Measurements from ENCODE around the gene LCN6. TPM values are rescaled to one million over a fixed set of nuclear protein-coding genes. Genes with fewer than 3 reads are reported as not detected.

The LCN6 gene
- total and polyA plus RNA-seq, 2 of the 13 experiments (the other 11 are each of a cell fraction or from before 2014, with no cell fraction given), result not detected

DNA sequence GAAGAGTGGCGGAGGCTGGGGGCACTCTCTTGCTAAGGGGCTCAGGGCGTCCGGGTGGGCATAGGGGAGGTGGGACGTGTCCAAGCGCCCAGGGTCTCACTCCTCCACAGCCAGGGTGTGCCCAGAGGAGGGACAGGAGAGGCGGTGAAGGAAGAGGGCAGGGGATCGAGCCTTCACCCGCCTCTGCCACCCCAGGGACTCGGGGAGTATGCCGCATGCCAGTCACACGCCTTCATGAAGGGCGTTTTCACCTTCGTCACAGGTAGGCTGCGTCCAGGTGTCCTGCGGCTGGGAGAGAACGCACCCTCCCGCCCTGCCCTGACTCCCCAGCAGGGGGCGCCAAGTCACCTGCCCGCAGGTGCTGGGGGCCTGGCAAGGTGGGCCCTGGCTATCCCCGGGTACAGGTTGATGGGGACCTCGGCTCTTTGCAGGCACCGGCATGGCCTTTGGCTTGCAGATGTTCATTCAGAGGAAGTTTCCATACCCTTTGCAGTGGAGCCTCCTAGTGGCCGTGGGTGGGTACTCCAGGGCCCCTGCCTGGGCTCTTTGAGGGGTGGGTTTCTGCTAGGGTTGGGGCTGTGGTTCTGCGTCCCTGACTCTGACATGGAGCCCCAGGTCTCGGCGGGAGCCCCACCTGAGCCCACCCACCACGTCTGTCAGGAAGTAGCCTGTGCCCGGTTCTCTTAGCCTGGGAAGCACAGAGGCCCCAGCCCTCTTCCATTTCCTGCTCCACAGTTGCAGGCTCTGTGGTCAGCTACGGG lies 43.4 kb upstream of the LCN6 start (continued):
- TF ChIP-seq, protein P1, sequence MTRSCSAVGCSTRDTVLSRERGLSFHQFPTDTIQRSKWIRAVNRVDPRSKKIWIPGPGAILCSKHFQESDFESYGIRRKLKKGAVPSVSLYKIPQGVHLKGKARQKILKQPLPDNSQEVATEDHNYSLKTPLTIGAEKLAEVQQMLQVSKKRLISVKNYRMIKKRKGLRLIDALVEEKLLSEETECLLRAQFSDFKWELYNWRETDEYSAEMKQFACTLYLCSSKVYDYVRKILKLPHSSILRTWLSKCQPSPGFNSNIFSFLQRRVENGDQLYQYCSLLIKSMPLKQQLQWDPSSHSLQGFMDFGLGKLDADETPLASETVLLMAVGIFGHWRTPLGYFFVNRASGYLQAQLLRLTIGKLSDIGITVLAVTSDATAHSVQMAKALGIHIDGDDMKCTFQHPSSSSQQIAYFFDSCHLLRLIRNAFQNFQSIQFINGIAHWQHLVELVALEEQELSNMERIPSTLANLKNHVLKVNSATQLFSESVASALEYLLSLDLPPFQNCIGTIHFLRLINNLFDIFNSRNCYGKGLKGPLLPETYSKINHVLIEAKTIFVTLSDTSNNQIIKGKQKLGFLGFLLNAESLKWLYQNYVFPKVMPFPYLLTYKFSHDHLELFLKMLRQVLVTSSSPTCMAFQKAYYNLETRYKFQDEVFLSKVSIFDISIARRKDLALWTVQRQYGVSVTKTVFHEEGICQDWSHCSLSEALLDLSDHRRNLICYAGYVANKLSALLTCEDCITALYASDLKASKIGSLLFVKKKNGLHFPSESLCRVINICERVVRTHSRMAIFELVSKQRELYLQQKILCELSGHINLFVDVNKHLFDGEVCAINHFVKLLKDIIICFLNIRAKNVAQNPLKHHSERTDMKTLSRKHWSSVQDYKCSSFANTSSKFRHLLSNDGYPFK (CRISPR knock-in tag; IDR thresholded peaks at IDR 0.05; ENCODE audit: borderline replicate concordance), result no peak; the same call in none of the 2 replicates
- TF ChIP-seq ZNF33A (CRISPR knock-in tag; IDR thresholded peaks at IDR 0.05; ENCODE audit: borderline replicate concordance), result no peak
- no peak; the same call in 1 of the 2 replicates for TF ChIP-seq ZSCAN25 (CRISPR knock-in tag; IDR thresholded peaks at IDR 0.05)
- TF ChIP-seq, protein P2, sequence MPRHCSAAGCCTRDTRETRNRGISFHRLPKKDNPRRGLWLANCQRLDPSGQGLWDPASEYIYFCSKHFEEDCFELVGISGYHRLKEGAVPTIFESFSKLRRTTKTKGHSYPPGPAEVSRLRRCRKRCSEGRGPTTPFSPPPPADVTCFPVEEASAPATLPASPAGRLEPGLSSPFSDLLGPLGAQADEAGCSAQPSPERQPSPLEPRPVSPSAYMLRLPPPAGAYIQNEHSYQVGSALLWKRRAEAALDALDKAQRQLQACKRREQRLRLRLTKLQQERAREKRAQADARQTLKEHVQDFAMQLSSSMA (CRISPR knock-in tag; IDR thresholded peaks at IDR 0.05), result no peak
- TF ChIP-seq ZBTB7B (CRISPR knock-in tag; IDR thresholded peaks at IDR 0.05), result peak; percentile 54; the same call in 1 of the 2 replicates
- peak; percentile 76 for TF ChIP-seq RBM22 (optimal IDR thresholded peaks at IDR 0.05; ENCODE audit: low read length)
- peak; percentile 63; the same call in 1 of the 2 replicates for TF ChIP-seq ZNF83 (CRISPR knock-in tag; IDR thresholded peaks at IDR 0.05; ENCODE audit: borderline replicate concordance)
- TF ChIP-seq ZNF747 (CRISPR knock-in tag; IDR thresholded peaks at IDR 0.05; ENCODE audit: borderline replicate concordance), result no peak
- TF ChIP-seq NR2F2 (IDR thresholded peaks at IDR 0.05; ENCODE audit: borderline replicate concordance, low read depth), result no peak
- TF ChIP-seq, protein P3, sequence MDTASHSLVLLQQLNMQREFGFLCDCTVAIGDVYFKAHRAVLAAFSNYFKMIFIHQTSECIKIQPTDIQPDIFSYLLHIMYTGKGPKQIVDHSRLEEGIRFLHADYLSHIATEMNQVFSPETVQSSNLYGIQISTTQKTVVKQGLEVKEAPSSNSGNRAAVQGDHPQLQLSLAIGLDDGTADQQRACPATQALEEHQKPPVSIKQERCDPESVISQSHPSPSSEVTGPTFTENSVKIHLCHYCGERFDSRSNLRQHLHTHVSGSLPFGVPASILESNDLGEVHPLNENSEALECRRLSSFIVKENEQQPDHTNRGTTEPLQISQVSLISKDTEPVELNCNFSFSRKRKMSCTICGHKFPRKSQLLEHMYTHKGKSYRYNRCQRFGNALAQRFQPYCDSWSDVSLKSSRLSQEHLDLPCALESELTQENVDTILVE (CRISPR knock-in tag; IDR thresholded peaks at IDR 0.05), result no peak
- TF ChIP-seq, protein P4, sequence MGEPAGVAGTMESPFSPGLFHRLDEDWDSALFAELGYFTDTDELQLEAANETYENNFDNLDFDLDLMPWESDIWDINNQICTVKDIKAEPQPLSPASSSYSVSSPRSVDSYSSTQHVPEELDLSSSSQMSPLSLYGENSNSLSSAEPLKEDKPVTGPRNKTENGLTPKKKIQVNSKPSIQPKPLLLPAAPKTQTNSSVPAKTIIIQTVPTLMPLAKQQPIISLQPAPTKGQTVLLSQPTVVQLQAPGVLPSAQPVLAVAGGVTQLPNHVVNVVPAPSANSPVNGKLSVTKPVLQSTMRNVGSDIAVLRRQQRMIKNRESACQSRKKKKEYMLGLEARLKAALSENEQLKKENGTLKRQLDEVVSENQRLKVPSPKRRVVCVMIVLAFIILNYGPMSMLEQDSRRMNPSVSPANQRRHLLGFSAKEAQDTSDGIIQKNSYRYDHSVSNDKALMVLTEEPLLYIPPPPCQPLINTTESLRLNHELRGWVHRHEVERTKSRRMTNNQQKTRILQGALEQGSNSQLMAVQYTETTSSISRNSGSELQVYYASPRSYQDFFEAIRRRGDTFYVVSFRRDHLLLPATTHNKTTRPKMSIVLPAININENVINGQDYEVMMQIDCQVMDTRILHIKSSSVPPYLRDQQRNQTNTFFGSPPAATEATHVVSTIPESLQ (CRISPR knock-in tag; conservative IDR thresholded peaks at IDR 0.05), result 0 out of 2 replicates have a peak, but pooled peaks have one; percentile 4
- peak; percentile 55 for TF ChIP-seq PHF21A (CRISPR knock-in tag; IDR thresholded peaks at IDR 0.05)
- TF ChIP-seq THAP11 (CRISPR knock-in tag; IDR thresholded peaks at IDR 0.05), result peak; percentile 2; the same call in 1 of the 2 replicates
- TF ChIP-seq, protein P5, sequence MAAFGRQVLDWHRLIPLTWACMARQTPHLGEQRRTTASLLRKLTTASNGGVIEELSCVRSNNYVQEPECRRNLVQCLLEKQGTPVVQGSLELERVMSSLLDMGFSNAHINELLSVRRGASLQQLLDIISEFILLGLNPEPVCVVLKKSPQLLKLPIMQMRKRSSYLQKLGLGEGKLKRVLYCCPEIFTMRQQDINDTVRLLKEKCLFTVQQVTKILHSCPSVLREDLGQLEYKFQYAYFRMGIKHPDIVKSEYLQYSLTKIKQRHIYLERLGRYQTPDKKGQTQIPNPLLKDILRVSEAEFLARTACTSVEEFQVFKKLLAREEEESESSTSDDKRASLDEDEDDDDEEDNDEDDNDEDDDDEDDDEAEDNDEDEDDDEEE (CRISPR knock-in tag; IDR thresholded peaks at IDR 0.05), result no peak
- TF ChIP-seq, protein P6, sequence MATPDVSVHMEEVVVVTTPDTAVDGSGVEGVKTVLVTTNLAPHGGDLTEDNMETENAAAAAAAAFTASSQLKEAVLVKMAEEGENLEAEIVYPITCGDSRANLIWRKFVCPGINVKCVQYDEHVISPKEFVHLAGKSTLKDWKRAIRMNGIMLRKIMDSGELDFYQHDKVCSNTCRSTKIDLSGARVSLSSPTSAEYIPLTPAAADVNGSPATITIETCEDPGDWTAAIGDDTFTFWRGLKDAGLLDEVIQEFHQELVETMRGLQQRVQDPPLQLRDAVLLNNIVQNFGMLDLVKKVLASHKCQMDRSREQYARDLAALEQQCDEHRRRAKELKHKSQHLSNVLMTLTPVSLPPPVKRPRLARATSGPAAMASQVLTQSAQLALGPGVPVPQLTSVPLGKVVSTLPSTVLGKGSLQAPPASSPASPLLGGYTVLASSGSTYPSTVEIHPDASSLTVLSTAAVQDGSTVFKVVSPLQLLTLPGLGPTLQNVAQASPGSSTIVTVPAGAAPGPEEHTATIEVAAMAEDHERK (CRISPR knock-in tag; IDR thresholded peaks at IDR 0.05; ENCODE audit: low read depth), result no peak
- TF ChIP-seq AKAP8 (CRISPR knock-in tag; IDR thresholded peaks at IDR 0.05), result peak; percentile 59
- peak; percentile 59 for TF ChIP-seq TAF1 (CRISPR knock-in tag; IDR thresholded peaks at IDR 0.05)
- peak; percentile 55 for TF ChIP-seq RAD21 (CRISPR knock-in tag; IDR thresholded peaks at IDR 0.05)
- TF ChIP-seq ZNF350 (CRISPR knock-in tag; IDR thresholded peaks at IDR 0.05; ENCODE audit: borderline replicate concordance, low read depth), result peak; percentile 44; the same call in 1 of the 2 replicates
